HG03565 (cell line): ENCODE results near the gene TSHZ2.
"Not testable (repeated sequence)": the region's sequence is repeated elsewhere in the genome, so short reads cannot be mapped to it uniquely, and the experiment has no call there.

ENCODE experiments used
- ATAC-seq: cut with Tn5 transposase; IDR thresholded peaks from one replicate; pipeline ENCODE4 v1.9.1; 2021; ENCODE audit warnings: mild to moderate bottlenecking, moderate library complexity; ENCODE audit not compliant: unreplicated experiment

TSHZ2 gene

DNA sequence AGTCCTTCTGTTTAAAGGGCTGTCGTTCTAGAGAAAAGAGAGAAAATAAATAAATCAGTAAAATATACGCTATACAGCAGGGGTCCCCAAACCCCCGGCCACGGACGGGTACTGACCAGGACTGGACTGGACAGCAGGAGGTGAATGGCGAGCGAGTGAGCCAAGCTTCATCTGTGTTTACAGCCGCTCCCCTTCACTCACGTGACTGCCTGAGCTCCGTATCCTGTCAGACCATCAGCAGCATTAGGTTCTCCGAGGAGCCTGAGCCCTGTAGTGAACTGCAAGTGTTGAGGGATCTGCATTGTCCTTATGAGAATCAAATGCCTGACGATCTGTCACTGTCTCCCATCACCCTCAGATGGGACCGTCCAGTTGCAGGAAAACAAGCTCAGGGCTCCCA, 545.0 kb downstream of the TSHZ2 start:
- no peak for ATAC-seq

DNA sequence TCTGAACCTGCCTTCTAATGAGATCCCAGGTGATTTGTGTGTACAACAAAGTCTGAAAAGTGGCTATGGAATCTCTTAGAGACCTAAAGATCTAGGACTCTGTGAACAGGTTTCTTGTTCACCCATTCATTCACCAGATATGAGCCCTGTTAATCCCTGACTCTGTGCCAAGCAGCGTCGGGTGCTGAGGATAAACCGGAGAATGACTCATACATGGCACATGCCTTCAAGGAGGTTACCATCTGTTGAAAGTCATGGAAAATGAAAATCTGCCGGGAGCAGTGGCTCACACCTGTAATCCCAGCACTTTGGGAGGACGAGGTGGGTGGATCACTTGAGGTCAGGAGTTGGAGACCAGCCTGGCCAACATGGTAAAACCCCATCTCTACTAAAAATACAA, 549.3 kb downstream of the TSHZ2 start:
- not testable (repeated sequence) for ATAC-seq

DNA sequence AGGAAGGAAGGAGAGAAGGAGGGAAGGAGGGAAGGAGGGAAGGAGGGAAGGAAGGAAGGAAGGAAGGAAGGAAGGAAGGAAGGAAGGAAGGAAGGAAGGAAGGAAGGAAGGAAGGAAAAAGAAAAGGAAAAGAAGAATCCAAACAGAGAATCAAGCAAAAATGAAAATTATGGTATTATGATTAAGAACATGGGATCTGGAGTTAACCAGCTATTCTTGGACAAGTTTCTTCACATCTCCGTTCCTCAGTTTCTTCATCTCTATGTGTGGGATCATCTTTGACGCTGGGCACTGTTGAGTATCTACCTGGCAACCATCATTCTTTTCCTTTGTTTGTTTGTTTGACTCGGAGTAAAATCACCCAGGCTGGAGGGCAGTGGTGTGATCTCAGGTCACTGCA, 549.9 kb downstream of the TSHZ2 start:
- no peak for ATAC-seq

DNA sequence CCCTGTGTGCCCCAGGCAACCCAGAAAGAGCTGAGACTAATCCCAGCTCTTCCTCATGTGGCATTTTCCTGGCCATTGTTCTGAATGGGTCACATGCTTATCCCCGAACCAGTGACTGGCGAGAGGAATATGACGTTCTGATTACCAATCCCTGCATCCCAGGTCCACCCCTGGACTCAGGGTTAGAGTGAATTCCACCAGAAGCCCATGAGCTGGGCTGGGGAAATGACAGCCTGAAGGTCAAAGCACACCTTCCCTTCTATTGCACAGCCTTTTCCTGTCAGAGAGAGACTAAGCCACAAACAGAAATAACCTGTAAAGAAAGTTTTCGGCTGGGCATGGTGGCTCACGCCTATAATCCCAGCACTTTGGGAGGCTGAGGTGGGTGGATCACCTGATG, 550.5 kb downstream of the TSHZ2 start:
- no peak for ATAC-seq

DNA sequence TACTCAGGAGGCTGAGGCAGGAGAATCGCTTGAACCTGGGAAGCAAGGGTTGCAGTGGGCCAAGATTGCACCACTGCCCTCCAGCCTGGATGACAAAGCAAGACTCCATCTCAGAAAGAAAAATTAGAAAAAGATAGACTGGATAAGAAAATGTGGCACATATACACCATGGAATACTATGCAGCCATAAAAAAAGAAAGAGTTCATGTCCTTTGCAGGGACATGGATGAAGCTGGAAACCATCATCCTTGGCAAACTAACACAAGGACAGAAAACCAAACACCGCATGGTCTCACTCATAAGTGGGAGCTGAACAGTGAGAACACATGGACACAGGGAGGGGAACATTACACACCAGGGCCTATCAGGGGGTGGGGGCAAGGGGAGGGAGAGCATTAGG, 551.5 kb downstream of the TSHZ2 start:
- ATAC-seq: not testable (repeated sequence)

DNA sequence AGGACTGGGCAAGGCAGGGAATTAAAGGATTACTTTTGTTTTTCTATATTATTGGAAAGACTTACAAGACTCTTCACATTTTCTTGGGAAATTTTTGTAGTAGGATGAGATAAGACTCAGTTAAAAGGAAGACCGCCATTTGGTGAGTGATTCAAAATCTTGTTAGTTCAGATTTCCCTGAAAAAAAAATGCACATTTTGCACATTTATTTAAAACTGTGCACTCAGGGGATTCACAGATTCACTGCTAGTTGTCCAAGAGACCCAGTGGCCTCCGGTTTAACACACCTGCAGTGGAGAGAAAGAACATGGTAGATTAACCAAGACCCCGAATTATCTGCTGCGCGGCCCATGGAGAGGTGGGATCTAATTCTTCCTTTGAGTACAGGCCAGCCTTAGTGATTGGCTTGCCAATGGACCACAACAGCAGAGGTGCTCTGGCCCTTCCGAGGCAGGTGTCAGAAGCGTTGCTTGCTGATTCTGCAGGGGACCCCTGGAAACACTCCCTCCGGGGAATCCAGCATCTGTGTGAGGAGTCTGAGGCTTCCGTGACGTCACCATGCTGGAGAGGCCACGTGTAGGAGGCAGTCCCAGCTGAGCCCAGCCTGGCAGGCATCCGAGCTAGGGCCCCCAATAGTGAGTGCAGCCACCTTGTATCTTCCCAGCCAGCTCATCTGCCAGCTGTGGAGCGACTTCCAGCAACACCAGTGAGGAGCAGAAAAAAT, 552.6 kb downstream of the TSHZ2 start:
- no peak for ATAC-seq

DNA sequence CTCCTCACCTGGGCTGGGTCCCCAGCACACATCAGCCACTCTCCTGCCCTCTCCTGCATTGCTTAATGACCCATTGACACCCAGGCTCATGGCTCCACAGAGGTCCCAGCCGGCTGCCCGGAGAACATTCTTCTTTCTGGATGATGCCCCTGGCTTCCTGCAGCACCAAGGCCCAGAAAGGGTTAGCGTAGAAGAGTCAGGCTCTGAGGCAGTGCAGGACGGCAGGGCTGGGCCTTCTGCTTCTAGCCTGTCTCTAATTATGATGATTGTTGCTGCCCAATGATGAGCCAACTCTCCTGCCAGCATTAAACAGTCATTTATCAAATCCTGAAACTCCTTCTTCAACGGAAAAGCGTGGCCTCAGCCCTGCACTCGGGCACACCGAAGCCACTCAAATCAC, 555.0 kb downstream of the TSHZ2 start:
- ATAC-seq: no peak

DNA sequence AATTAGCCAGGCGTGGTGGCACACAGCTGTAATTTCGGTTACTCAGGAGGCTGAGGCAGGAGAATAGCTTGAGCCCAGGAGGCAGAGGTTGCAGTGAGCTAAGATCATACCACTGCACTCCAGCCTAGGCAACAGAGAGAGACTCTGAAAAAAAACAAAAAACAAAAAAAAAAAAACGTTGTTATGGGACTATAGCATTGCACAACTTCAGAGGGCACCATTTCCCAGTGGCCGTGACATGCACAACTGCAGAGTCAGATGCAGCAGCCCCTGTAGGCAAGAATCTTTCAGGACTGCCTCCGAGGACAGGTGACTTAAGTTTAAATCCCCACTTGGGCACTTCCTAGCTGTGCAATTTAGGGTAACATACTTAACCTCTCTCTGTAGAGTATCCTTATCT, 557.5 kb downstream of the TSHZ2 start:
- no peak for ATAC-seq

DNA sequence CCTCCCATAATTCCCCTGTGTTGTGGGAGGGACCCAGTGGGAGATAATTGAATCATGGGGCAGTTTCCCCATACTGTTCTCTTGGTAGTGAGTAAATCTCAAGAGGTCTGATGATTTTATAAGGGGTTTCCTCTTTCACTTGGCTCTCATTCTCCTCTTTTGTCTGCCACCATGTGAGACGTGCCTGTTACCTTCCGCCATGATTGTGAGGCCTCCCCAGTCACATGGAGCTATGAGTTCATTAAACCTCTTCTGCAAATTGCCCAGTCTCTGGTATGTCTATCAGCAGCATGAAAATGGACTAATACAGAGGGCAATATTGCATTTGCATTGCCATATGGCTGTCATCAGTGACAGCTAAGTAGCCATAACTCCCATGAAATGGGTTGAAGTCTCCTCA, 558.3 kb downstream of the TSHZ2 start:
- ATAC-seq: no peak

DNA sequence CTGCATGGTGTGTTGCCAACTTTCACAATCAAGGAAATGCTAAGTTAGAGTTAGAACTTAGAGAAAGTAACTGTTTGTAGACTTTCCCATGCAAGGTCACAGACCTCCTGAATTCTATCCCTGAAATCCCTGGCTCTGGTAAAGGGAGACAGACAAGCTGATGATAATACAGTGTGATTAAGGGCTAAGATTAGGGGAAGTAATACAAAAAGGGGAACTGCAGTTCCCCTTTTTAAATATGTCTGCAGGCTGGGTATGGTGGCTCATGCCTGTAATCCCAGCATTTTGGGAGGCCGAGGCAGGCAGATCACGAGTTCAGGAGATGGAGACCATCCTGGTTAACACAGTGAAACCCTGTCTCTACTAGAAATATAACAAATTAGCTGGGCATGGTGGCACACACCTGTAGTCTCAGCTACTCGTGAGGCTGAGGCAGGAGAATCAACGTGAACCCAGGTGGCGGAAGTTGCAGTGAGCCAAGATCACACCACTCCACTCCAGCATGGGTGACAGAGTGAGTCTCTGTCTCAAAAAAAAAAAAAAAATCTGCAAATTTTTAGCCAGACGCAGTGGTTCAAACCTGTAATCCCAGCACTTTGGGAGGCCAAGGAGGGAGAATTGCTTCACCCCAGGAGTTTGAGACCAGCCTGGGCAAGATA, 560.6 kb downstream of the TSHZ2 start:
- ATAC-seq: not testable (repeated sequence)

DNA sequence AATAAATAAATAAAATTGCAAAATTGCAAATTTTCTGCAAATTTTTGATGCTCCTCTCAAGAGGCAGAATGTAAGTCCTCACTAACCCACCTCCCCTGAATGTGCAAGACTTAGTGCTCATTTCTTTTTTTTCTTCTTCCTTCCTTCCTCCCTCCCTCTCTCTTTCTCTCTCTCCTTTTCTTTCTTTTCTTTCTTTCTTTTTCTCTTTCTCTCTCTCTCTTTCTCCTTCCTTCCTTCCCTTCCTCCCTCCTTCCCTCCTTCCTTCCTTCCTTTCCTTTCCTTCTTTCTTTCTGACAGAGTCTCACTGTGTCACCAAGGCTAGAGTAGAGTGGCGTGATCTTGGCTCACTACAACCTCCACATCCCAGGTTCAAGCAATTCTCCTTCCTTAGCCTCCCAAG, 561.3 kb downstream of the TSHZ2 start:
- no peak for ATAC-seq

DNA sequence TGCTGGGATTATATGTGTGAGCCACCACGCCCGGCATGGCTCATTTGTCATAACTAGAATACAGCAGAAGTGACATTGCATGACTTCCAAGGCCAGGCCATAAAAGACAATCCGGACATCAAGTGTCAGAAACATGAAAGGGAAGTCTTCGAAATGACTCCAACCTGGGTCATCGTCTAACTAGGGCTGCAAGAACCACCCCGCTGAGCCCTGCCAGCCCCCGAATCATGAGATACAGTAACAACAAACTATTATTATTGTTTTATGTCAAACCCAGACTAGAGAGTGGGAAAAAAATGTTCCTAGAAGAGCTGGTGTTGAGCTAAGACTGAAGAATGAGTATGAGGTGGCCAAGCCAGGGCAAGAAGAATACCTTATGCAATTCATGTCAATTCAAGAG, 561.9 kb downstream of the TSHZ2 start:
- ATAC-seq: no peak

DNA sequence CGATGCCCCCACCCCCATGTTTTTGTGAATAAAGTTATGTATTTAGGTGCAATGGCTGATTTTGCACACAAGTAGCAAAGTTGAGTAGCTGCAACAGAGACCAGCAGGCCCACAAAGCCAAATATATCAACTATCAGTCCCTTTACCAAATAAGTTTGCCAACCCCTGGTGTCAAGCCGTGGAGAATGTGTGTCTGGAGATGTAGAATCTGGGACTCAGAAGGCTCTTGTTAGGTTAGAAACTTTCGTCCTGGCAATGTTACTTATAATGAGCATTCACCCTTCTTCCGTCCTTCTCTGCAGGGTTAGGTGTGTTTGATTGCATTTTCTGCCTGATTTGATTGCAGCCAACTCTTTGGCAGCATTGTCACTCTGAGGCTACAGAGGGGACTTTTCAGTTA, 563.7 kb downstream of the TSHZ2 start:
- ATAC-seq: no peak

DNA sequence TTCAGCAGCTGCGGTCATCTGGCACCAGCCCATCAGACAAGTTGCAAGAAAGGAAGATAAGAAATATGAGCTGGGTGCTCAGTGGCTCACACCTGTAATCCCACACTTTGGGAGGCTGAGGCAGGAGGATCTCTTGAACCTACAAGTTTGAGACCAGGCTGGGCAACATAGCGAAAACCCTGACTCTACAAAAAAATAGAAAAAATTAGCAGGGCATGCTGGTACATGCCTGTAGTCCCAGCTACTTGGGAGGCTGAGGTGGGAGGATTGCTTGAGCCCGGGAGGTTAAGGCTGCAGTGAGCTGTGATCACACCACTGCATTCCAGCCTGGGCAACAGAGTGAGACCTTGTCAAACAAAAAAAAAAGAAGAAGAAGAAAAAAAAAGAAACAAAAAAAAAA, 564.2 kb downstream of the TSHZ2 start:
- not testable (repeated sequence) for ATAC-seq

DNA sequence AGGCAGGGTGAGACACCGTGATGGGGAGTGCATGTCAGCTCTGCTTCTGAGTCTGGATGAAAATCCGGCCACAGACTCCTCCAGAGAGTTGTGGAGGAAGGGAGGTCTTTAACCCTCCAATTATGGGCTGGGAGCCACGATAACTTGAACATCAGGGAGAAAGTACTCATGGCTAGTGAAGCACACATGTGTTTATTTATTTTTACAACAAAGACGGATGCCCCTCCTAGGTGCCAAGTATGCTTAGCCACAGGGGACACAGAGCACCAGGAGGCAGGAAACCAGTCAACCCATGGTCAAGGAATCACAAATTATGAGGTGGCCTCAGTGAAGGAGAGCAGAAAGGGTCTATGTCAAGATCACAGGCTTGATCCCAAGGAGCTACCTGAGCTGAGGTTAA, 567.4 kb downstream of the TSHZ2 start:
- no peak for ATAC-seq
